ENCODE data around the gene DECR2. TPM values are rescaled to one million over a fixed set of nuclear protein-coding genes. Genes with fewer than 3 reads are reported as not detected.

Gene DECR2
- total and polyA plus RNA-seq, 8 donors = 5.8 to 149 (median 21.7) TPM

- no peak overlapping the region for H3K27ac ChIP-seq
- H3K4me3 ChIP-seq = no peak overlapping the region
- peaks cover 7 to 28% (median 24%) of the 10 kb centered on the region in 4 donors for H3K4me1 ChIP-seq
- peaks cover 14 to 37% (median 31%) of the 10 kb centered on the region in 4 donors for H3K36me3 ChIP-seq
- no peaks in the 10 kb centered on the region for H3K9me3 ChIP-seq
- intact Hi-C loops (cut with DNase I; ENCODE audit: low total_unique reads) = loop anchor here (10.0 kb wide), 1 partner anchor 130 kb away; the partner anchor contains the start of gene FAM234A
- H3K27me3 ChIP-seq = peaks cover 0 to 21% (median 0%) of the 10 kb centered on the region in 3 donors
- TF ChIP-seq POLR2AphosphoS5 (IDR thresholded peaks at IDR 0.05) = no peak
- no peak for TF ChIP-seq CTCF (IDR thresholded peaks at IDR 0.05)
- TF ChIP-seq POLR2A (IDR thresholded peaks at IDR 0.05) = no peak
- TF ChIP-seq EP300 (IDR thresholded peaks at IDR 0.05) = no peak
- no peak for DNase-seq
- 53 to 60% (median 53%) methylated on average over 15 to 19 of the region's 19 CpGs for WGBS, 5 donors
These were observed 36.8 kb upstream of the DECR2 start for GRCh38 chr16:364595-365491.

DNA sequence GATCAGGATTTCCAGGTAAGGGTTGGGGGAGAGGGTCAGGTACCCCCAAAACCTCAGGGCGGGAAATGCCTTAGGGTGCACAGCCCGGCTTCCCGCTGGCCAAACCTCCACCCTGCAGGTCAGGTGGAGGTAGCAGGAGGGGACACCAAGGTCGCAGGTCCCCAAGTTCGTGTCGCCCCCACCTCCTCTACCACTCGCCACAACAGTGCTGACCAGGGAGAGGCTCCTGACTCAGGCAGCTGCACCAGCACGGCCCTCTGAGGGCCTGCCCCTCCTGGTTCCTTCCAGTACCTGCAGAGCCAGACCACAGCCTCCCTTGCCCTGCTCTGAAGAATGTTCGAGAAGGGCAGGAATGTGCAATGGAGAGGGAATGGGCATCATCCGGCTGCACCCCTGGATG, 35.2 kb upstream of the DECR2 start:
- intact Hi-C loops (cut with DNase I; ENCODE audit: low total_unique reads) = loop anchor here (10.0 kb wide), 1 partner anchor 132 kb away; the partner anchor contains the start of gene FAM234A
- no peak overlapping the region for H3K27ac ChIP-seq
- H3K4me3 ChIP-seq = no peak overlapping the region
- no peak for TF ChIP-seq POLR2A (IDR thresholded peaks at IDR 0.05)
- TF ChIP-seq POLR2AphosphoS5 (IDR thresholded peaks at IDR 0.05) = no peak
- no peak for TF ChIP-seq EP300 (IDR thresholded peaks at IDR 0.05)
- TF ChIP-seq CTCF (IDR thresholded peaks at IDR 0.05) = no peak
- no peak for DNase-seq
- peaks cover 0 to 21% (median 0%) of the 10 kb centered on the region in 3 donors for H3K27me3 ChIP-seq
- peaks cover 16 to 41% (median 38%) of the 10 kb centered on the region in 4 donors for H3K4me1 ChIP-seq
- WGBS, 5 donors = 84 to 94% (median 86%) methylated on average over 8 to 10 of the region's 10 CpGs
- no peaks in the 10 kb centered on the region for H3K9me3 ChIP-seq
- H3K36me3 ChIP-seq = peaks cover 14 to 40% (median 35%) of the 10 kb centered on the region in 4 donors

GRCh38 chr16:367333-367903, 34.3 kb upstream of the DECR2 start:
- DNase-seq = no peak
- WGBS, 5 donors = 87 to 96% (median 94%) methylated on average over 10 to 18 of the region's 18 CpGs
- no peaks in the 10 kb centered on the region for H3K9me3 ChIP-seq
- peaks cover 0 to 21% (median 0%) of the 10 kb centered on the region in 3 donors for H3K27me3 ChIP-seq
- no peak for TF ChIP-seq EP300 (IDR thresholded peaks at IDR 0.05)
- TF ChIP-seq POLR2A (IDR thresholded peaks at IDR 0.05) = no peak
- TF ChIP-seq POLR2AphosphoS5 (IDR thresholded peaks at IDR 0.05) = no peak
- no peak for TF ChIP-seq CTCF (IDR thresholded peaks at IDR 0.05)
- H3K27ac ChIP-seq = no peak overlapping the region
- H3K4me1 ChIP-seq = peaks cover 16 to 35% (median 33%) of the 10 kb centered on the region in 4 donors
- intact Hi-C loops (cut with DNase I; ENCODE audit: low total_unique reads) = loop anchor here (10.0 kb wide), 1 partner anchor 133 kb away; the partner anchor contains the start of gene FAM234A
- H3K4me3 ChIP-seq = no peak overlapping the region
- H3K36me3 ChIP-seq = peaks cover 18 to 50% (median 44%) of the 10 kb centered on the region in 4 donors

All from stomach (tissue), 9 donors.